ENCODE data around the gene CDH6.

Gene CDH6

DNA sequence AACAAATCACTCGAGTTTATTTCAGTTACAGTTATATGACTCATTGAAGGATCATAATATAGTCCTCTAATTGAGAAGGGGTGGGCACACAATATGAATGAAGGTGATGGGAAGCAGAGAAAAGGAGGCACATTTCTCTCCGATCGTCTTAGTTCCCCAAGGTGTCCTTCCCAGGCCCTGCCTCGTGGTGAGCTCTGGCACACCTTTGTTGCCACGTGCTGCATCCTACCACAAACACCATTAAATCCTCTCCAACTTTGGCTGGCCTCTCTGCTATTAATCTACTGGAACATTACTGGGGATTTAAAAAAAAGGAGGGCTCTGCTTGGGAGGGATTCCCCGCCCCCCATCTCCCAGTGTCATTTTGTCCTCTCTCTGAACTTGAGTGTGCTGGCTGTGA is 42.9 kb downstream of the CDH6 start:
- Histone ChIP-seq H3K27ac (no peak overlapping the region), H3K4me3 (IDR thresholded peaks at IDR 0.05; ENCODE audit: insufficient read depth, low read depth, low read length) (no peak overlapping the region), H3K9ac (no peak overlapping the region), H3K4me2 (no peak overlapping the region), H3K36me3 (ENCODE audit: insufficient read depth) (no peaks in the 10 kb centered on the region), H3K4me1 (ENCODE audit: low read depth, poor library complexity, severe bottlenecking) (no peaks in the 10 kb centered on the region), H3K27me3 (ENCODE audit: insufficient read depth, low read depth) (no peaks in the 10 kb centered on the region), H3K79me2 (ENCODE audit: insufficient read depth, low read depth) (no peaks in the 10 kb centered on the region), H4K20me1 (ENCODE audit: insufficient read depth) (no peaks in the 10 kb centered on the region), H2AFZ (ENCODE audit: low read depth) (no peak overlapping the region)
- TF ChIP-seq, protein P1, sequence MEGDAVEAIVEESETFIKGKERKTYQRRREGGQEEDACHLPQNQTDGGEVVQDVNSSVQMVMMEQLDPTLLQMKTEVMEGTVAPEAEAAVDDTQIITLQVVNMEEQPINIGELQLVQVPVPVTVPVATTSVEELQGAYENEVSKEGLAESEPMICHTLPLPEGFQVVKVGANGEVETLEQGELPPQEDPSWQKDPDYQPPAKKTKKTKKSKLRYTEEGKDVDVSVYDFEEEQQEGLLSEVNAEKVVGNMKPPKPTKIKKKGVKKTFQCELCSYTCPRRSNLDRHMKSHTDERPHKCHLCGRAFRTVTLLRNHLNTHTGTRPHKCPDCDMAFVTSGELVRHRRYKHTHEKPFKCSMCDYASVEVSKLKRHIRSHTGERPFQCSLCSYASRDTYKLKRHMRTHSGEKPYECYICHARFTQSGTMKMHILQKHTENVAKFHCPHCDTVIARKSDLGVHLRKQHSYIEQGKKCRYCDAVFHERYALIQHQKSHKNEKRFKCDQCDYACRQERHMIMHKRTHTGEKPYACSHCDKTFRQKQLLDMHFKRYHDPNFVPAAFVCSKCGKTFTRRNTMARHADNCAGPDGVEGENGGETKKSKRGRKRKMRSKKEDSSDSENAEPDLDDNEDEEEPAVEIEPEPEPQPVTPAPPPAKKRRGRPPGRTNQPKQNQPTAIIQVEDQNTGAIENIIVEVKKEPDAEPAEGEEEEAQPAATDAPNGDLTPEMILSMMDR (conservative IDR thresholded peaks at IDR 0.05; ENCODE audit: low read depth, low read length), result no peak

DNA sequence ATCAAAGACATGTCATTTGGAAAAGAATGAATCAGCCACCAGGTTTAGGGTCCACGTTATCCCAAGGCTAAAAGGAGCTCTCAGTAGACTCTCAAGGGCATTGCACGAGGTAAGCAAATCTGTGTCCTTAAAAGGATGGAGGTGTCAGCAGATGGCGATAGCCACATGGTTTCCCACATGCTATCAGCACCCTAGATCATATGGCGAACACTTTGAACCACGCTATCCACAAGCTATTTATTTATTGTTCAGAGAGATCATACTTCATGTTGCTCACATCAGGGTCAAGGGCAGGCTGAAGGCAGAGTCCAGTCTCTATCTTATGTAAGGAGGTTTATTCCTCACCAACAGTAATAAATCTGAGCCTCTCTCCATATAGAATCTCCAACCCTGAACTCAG is 43.7 kb downstream of the CDH6 start:
- Histone ChIP-seq H4K20me1 (ENCODE audit: insufficient read depth) (no peaks in the 10 kb centered on the region), H3K4me1 (ENCODE audit: low read depth, poor library complexity, severe bottlenecking) (no peaks in the 10 kb centered on the region), H3K27ac (no peak overlapping the region), H3K79me2 (ENCODE audit: insufficient read depth, low read depth) (no peaks in the 10 kb centered on the region), H2AFZ (ENCODE audit: low read depth) (no peak overlapping the region), H3K4me3 (IDR thresholded peaks at IDR 0.05; ENCODE audit: insufficient read depth, low read depth, low read length) (no peak overlapping the region), H3K9ac (no peak overlapping the region), H3K36me3 (ENCODE audit: insufficient read depth) (no peaks in the 10 kb centered on the region), H3K27me3 (ENCODE audit: insufficient read depth, low read depth) (no peaks in the 10 kb centered on the region), H3K4me2 (no peak overlapping the region)
- TF ChIP-seq, protein P1 (conservative IDR thresholded peaks at IDR 0.05; ENCODE audit: low read depth, low read length), result no peak

GRCh38 chr5:31238497-31238896 is 45.0 kb downstream of the CDH6 start:
- Histone ChIP-seq H3K4me3 (IDR thresholded peaks at IDR 0.05; ENCODE audit: insufficient read depth, low read depth, low read length) (no peak overlapping the region), H3K4me1 (ENCODE audit: low read depth, poor library complexity, severe bottlenecking) (no peaks in the 10 kb centered on the region), H3K27ac (no peak overlapping the region), H3K79me2 (ENCODE audit: insufficient read depth, low read depth) (no peaks in the 10 kb centered on the region), H4K20me1 (ENCODE audit: insufficient read depth) (no peaks in the 10 kb centered on the region), H3K4me2 (no peak overlapping the region), H2AFZ (ENCODE audit: low read depth) (no peak overlapping the region), H3K27me3 (ENCODE audit: insufficient read depth, low read depth) (no peaks in the 10 kb centered on the region), H3K9ac (no peak overlapping the region), H3K36me3 (ENCODE audit: insufficient read depth) (no peaks in the 10 kb centered on the region)
- TF ChIP-seq, protein P1 (conservative IDR thresholded peaks at IDR 0.05; ENCODE audit: low read depth, low read length), result no peak

DNA sequence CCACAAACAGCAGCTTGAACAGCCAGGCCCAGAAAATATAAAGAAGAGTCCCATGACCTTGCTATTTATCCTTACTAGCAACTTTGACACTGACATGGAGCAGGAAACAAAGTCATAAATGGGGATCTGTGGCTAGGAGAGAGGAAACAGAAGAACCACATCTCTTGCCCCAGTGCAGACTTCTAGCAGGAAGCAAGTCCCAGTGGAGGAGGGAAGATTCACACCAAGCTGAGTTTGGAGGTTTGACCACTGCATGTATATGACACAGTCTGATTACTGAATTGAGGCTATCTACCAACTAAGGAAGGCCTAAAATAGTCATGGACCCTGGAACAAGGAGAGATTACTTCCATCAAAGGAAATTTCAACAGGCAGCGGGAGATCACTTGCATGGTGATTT is 51.4 kb downstream of the CDH6 start:
- Histone ChIP-seq H3K79me2 (ENCODE audit: insufficient read depth, low read depth) (no peaks in the 10 kb centered on the region), H2AFZ (ENCODE audit: low read depth) (no peak overlapping the region), H3K4me1 (ENCODE audit: low read depth, poor library complexity, severe bottlenecking) (no peaks in the 10 kb centered on the region), H3K4me3 (IDR thresholded peaks at IDR 0.05; ENCODE audit: insufficient read depth, low read depth, low read length) (no peak overlapping the region), H3K27me3 (ENCODE audit: insufficient read depth, low read depth) (no peaks in the 10 kb centered on the region), H4K20me1 (ENCODE audit: insufficient read depth) (no peaks in the 10 kb centered on the region), H3K27ac (no peak overlapping the region), H3K36me3 (ENCODE audit: insufficient read depth) (no peaks in the 10 kb centered on the region), H3K9ac (no peak overlapping the region), H3K4me2 (no peak overlapping the region)
- TF ChIP-seq, protein P1 (conservative IDR thresholded peaks at IDR 0.05; ENCODE audit: low read depth, low read length), result no peak
